ENCODE data around the gene RAD51B. TPM values are rescaled to one million over a fixed set of nuclear protein-coding genes. Genes with fewer than 3 reads are reported as not detected.

The RAD51B gene
- total RNA-seq, 1 experiment from 2014 or later = 20.0 TPM

DNA sequence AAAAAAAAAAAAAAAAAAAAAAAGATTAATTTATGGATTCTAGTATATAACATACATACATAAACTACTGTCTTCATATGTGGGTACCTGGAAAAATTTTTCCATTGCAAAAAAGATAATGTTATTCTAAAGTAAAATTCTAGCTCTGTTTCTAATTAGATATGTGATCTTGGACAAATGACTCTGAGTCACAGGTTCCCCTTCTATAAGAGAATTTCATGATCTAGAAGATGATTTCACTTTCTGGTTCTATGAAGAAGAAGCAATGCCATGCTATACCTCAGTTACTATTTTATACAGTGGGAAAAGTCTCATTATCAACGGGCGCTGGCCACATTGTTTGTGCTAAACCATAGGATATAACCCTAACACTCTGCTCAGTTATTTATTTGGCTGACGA is 622.0 kb downstream of the RAD51B start:
- no peak for TF ChIP-seq EZH2 (IDR thresholded peaks at IDR 0.05)
- no peak for TF ChIP-seq CEBPB (IDR thresholded peaks at IDR 0.05; ENCODE audit: low read depth)
- TF ChIP-seq, protein P1, sequence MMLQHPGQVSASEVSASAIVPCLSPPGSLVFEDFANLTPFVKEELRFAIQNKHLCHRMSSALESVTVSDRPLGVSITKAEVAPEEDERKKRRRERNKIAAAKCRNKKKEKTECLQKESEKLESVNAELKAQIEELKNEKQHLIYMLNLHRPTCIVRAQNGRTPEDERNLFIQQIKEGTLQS (IDR thresholded peaks at IDR 0.05) = no peak
- TF ChIP-seq RAD21 (IDR thresholded peaks at IDR 0.05; ENCODE audit: low read depth) = no peak
- TF ChIP-seq SP1 (IDR thresholded peaks at IDR 0.05; ENCODE audit: low read depth) = no peak
- TF ChIP-seq REST (IDR thresholded peaks at IDR 0.05; ENCODE audit: low read depth) = no peak
- TF ChIP-seq EGR1 (IDR thresholded peaks at IDR 0.05; ENCODE audit: low read depth) = no peak
- no peak for TF ChIP-seq SRF (IDR thresholded peaks at IDR 0.05; ENCODE audit: low read depth)
- no peak for TF ChIP-seq EZH2phosphoT487 (IDR thresholded peaks at IDR 0.05; ENCODE audit: borderline replicate concordance)
- no peak for TF ChIP-seq POLR2AphosphoS5 (IDR thresholded peaks at IDR 0.05; ENCODE audit: low read depth, low read length)
- TF ChIP-seq CTCF (IDR thresholded peaks at IDR 0.05 in 2 of 3, conservative IDR thresholded peaks at IDR 0.05 in 1 of 3; ENCODE audit: borderline replicate concordance in 1 of 3, insufficient read depth in 1 of 3, low read depth in 2 of 3, low read length in 2 of 3) = no peak
- TF ChIP-seq MAX (IDR thresholded peaks at IDR 0.05) = no peak
- TF ChIP-seq YY1 (IDR thresholded peaks at IDR 0.05; ENCODE audit: extremely low read depth, insufficient replicate concordance, low read depth, low read length) = no peak
- no peak for TF ChIP-seq POLR2A (IDR thresholded peaks at IDR 0.05; ENCODE audit: borderline replicate concordance, extremely low read depth, insufficient read depth, insufficient read length)
- TF ChIP-seq, protein P2, sequence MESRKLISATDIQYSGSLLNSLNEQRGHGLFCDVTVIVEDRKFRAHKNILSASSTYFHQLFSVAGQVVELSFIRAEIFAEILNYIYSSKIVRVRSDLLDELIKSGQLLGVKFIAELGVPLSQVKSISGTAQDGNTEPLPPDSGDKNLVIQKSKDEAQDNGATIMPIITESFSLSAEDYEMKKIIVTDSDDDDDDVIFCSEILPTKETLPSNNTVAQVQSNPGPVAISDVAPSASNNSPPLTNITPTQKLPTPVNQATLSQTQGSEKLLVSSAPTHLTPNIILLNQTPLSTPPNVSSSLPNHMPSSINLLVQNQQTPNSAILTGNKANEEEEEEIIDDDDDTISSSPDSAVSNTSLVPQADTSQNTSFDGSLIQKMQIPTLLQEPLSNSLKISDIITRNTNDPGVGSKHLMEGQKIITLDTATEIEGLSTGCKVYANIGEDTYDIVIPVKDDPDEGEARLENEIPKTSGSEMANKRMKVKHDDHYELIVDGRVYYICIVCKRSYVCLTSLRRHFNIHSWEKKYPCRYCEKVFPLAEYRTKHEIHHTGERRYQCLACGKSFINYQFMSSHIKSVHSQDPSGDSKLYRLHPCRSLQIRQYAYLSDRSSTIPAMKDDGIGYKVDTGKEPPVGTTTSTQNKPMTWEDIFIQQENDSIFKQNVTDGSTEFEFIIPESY (IDR thresholded peaks at IDR 0.05; ENCODE audit: extremely low read depth, insufficient replicate concordance, low read length) = no peak
- Histone ChIP-seq H3K27me3 (ENCODE audit: insufficient read depth, low read length) (no peaks in the 10 kb centered on the region), H3K79me2 (ENCODE audit: insufficient read depth, low read length) (no peaks in the 10 kb centered on the region), H2AFZ (ENCODE audit: low read depth, low read length, poor library complexity, severe bottlenecking) (no peak overlapping the region), H3K36me3 (ENCODE audit: control insufficient read depth in 1 of 2, insufficient read depth in 2 of 2, low read length in 2 of 2) (no peaks in the 10 kb centered on the region), H3K27ac (ENCODE audit: low read depth, low read length) (peak overlapping the region; percentile 54; the same call in 1 of the 2 replicates), H3K4me1 (ENCODE audit: control insufficient read depth in 1 of 2, insufficient read depth in 2 of 2, low read length in 2 of 2) (peaks cover 30 to 49% of the 10 kb centered on the region in 2 experiments), H3K4me3 (replicated peaks in 1 of 2; ENCODE audit: low read depth in 1 of 2, low read length in 2 of 2) (no peak overlapping the region), H3K9me3 (ENCODE audit: control insufficient read depth in 1 of 2, insufficient read depth in 1 of 2, low read depth in 1 of 2, low read length in 2 of 2) (no peaks in the 10 kb centered on the region), H4K20me1 (ENCODE audit: insufficient read depth) (no peaks in the 10 kb centered on the region), H3K9me2 (ENCODE audit: insufficient read depth) (no peaks in the 10 kb centered on the region), H3K4me2 (ENCODE audit: low read length) (no peak overlapping the region), H3K9ac (ENCODE audit: low read length) (no peak overlapping the region)
- ChIA-PET RAD21 (ENCODE audit: low non-redundant PET in 1 of 2, low total read pairs in 2 of 2, uncharacterized antibody in 2 of 2, unreplicated experiment in 2 of 2) (no interaction called here), CTCF (no interaction called here), POLR2A (no interaction called here)
- intact Hi-C loops (cut with micrococcal nuclease) = no loop called here
- ATAC-seq (no peak), DNase-seq (ENCODE audit: low read depth, low spot score) (no peak)
- BruUV-seq (replicated peaks) = no TSS peak

Data from HCT116 (cell line).